H1 (cell line): ENCODE measurements around the gene MRPL36. TPM values are rescaled to one million over a fixed set of nuclear protein-coding genes. Genes with fewer than 3 reads are reported as not detected.

Experiments
- CTCF ChIA-PET: fragments of 300-600 bp; sonication (Branson Sonifier 250); formaldehyde crosslinking; loops from one replicate; lab custom pipeline; 2021; ENCODE audit not compliant: partially characterized antibody; lab: Charles Lee
- POLR2A ChIA-PET: fragments of 300-600 bp; sonication (Branson Sonifier 250); formaldehyde crosslinking; loops from one replicate; lab custom pipeline; 2021; ENCODE audit warnings: inconsistent platforms; ENCODE audit not compliant: partially characterized antibody; lab: Charles Lee
- DNase-seq, 2 experiments: peaks; one replicate each; pipeline versions ENCODE4 v3.0.0 to v3.0.0-alpha.2; 2010 to 2022; ENCODE audit warnings: low spot score in 2 of 2, low read depth in 1 of 2, mixed read lengths in 1 of 2
- FAIRE-seq: peaks from 2 replicates; lab custom pipeline; 2011; peaks lifted over from hg19 to GRCh38; lab: Jason Lieb, UNC
- H2AFZ ChIP-seq: 2 replicates; pipeline ENCODE4 v1.8.1; 2012; ENCODE audit warnings: low read length, inconsistent platforms
- H2AK5ac ChIP-seq: 2 replicates; pipeline ENCODE4 v1.6.1; 2013; ENCODE audit warnings: low read depth, low read length
- H2BK120ac ChIP-seq: replicated peaks from 2 replicates; pipeline ENCODE3; 2013; ENCODE audit warnings: low read depth, low read length, inconsistent platforms
- H2BK12ac ChIP-seq: 2 replicates; pipeline ENCODE4 v1.6.1; 2013; ENCODE audit warnings: low read depth, low read length
- H2BK15ac ChIP-seq: 2 replicates; pipeline ENCODE4 v1.6.1; 2013; ENCODE audit warnings: low read length
- H2BK20ac ChIP-seq: 2 replicates; pipeline ENCODE4 v1.6.1; 2013; ENCODE audit warnings: low read length
- H2BK5ac ChIP-seq: 2 replicates; pipeline ENCODE4 v1.6.1; 2013; ENCODE audit warnings: low read depth, low read length
- H3K14ac ChIP-seq: 2 replicates; pipeline ENCODE4 v1.6.1; 2013; ENCODE audit warnings: inconsistent platforms; ENCODE audit not compliant: insufficient read length
- H3K18ac ChIP-seq: 2 replicates; pipeline ENCODE4 v1.6.1; 2013; ENCODE audit warnings: low read length; ENCODE audit errors: extremely low read depth
- H3K23ac ChIP-seq: 2 replicates; pipeline ENCODE4 v1.6.1; 2013; ENCODE audit warnings: inconsistent platforms; ENCODE audit not compliant: insufficient read length
- H3K23me2 ChIP-seq: 2 replicates; pipeline ENCODE4 v1.6.1; 2013; ENCODE audit warnings: low read depth, low read length
- H3K27ac ChIP-seq: 2 replicates; pipeline ENCODE4 v1.6.1; 2011; ENCODE audit warnings: low read depth, low read length, inconsistent platforms
- H3K27me3 ChIP-seq, 4 experiments: replicated peaks in 1 of 4; 1 replicate in 1 of 4; 2 replicates in 3 of 4; pipeline versions ENCODE4 v1.6.1 to v1.8.1; 2011 to 2013; ENCODE audit warnings: low read length in 3 of 4, mild to moderate bottlenecking in 3 of 4, inconsistent platforms in 2 of 4, mixed read lengths in 2 of 4, moderate library complexity in 1 of 4; ENCODE audit not compliant: control insufficient read depth in 3 of 4, insufficient read depth in 3 of 4; ENCODE audit errors: extremely low read depth in 1 of 4
- H3K36me3 ChIP-seq, 4 experiments: 2 replicates each; pipeline versions ENCODE4 v1.6.1 to v1.8.1; 2011 to 2013; ENCODE audit warnings: mild to moderate bottlenecking in 4 of 4, low read length in 3 of 4, moderate library complexity in 2 of 4, control low read depth in 1 of 4, inconsistent platforms in 1 of 4; ENCODE audit not compliant: insufficient read depth in 4 of 4, control insufficient read depth in 2 of 4
- H3K4ac ChIP-seq: replicated peaks from 2 replicates; pipeline ENCODE3; 2013; ENCODE audit warnings: low read length, low read depth, mixed read lengths, inconsistent platforms; ENCODE audit not compliant: insufficient read length
- H3K4me1 ChIP-seq, 4 experiments: replicated peaks in 1 of 4; 1 replicate in 1 of 4; 2 replicates in 3 of 4; pipeline versions ENCODE4 v1.6.1 to v1.8.1; 2011 to 2013; ENCODE audit warnings: low read length in 3 of 4, inconsistent platforms in 2 of 4, mixed read lengths in 1 of 4; ENCODE audit not compliant: insufficient read depth in 4 of 4, control insufficient read depth in 3 of 4
- H3K4me2 ChIP-seq, 2 experiments: 2 replicates each; pipeline versions ENCODE4 v1.6.1 to v1.8.1; 2011 to 2013; ENCODE audit warnings: low read depth in 2 of 2, low read length in 2 of 2, control low read depth in 1 of 2, inconsistent platforms in 1 of 2, mild to moderate bottlenecking in 1 of 2; ENCODE audit not compliant: insufficient read depth in 1 of 2
- H3K4me3 ChIP-seq, 4 experiments: fragments of 200-600, 300-600 bp in 1 of 4; sonication (generic), shearing (Covaris generic), sonication (Bioruptor Twin) in 1 of 4; 2 replicates each; pipeline versions ENCODE4 v1.5.1 to v1.8.1; 2011 to 2016; ENCODE audit warnings: low read length in 4 of 4, low read depth in 3 of 4, control low read depth in 2 of 4, inconsistent platforms in 2 of 4, mild to moderate bottlenecking in 2 of 4, mixed read lengths in 1 of 4, moderate library complexity in 1 of 4; ENCODE audit not compliant: insufficient read depth in 2 of 4; ENCODE audit errors: extremely low read depth in 1 of 4
- H3K56ac ChIP-seq: replicated peaks from 2 replicates; pipeline ENCODE3; 2013; ENCODE audit warnings: low read depth, mild to moderate bottlenecking, mixed read lengths, low read length, inconsistent platforms; ENCODE audit not compliant: insufficient read length
- H3K79me1 ChIP-seq: 2 replicates; pipeline ENCODE4 v1.6.1; 2013; ENCODE audit warnings: low read depth, low read length, control low read depth
- H3K79me2 ChIP-seq, 2 experiments: 2 replicates each; pipeline versions ENCODE4 v1.6.1 to v1.8.1; 2012 to 2013; ENCODE audit warnings: low read length in 2 of 2, mild to moderate bottlenecking in 2 of 2, inconsistent platforms in 1 of 2; ENCODE audit not compliant: insufficient read depth in 2 of 2, control insufficient read depth in 1 of 2
- H3K9ac ChIP-seq, 4 experiments: replicated peaks in 1 of 4; 1 replicate in 1 of 4; 2 replicates in 3 of 4; pipeline versions ENCODE4 v1.6.1 to v1.8.1; 2011 to 2013; ENCODE audit warnings: low read depth in 3 of 4, low read length in 3 of 4, control low read depth in 2 of 4, mild to moderate bottlenecking in 2 of 4, moderate library complexity in 2 of 4, inconsistent platforms in 1 of 4; ENCODE audit errors: extremely low read depth in 1 of 4
- H3K9me3 ChIP-seq, 2 experiments: 2 replicates each; pipeline versions ENCODE4 v1.6.1 to v1.8.1; 2012 to 2013; ENCODE audit warnings: mild to moderate bottlenecking in 2 of 2, moderate library complexity in 2 of 2, control low read depth in 1 of 2, inconsistent platforms in 1 of 2, low read depth in 1 of 2, low read length in 1 of 2, mixed read lengths in 1 of 2; ENCODE audit not compliant: insufficient read depth in 2 of 2
- H4K20me1 ChIP-seq, 2 experiments: replicated peaks in 1 of 2; 2 replicates each; pipeline versions ENCODE3 to v1.8.1; 2011 to 2013; ENCODE audit warnings: inconsistent platforms in 2 of 2, low read length in 2 of 2, mild to moderate bottlenecking in 1 of 2; ENCODE audit not compliant: insufficient read depth in 2 of 2, control insufficient read depth in 1 of 2
- H4K5ac ChIP-seq: 2 replicates; pipeline ENCODE4 v1.6.1; 2013; ENCODE audit warnings: low read length, low read depth, mixed read lengths, inconsistent platforms; ENCODE audit not compliant: insufficient read length
- H4K8ac ChIP-seq: 2 replicates; pipeline ENCODE4 v1.8.0; 2013; ENCODE audit warnings: mild to moderate bottlenecking, moderate library complexity, low read length, inconsistent platforms; ENCODE audit not compliant: insufficient read depth; ENCODE audit errors: extremely low read depth
- H4K91ac ChIP-seq: replicated peaks from 2 replicates; pipeline ENCODE3; 2013; ENCODE audit warnings: low read length, mixed read lengths, inconsistent platforms; ENCODE audit not compliant: insufficient read length
- ASH2L ChIP-seq: fragments of 200-600, 300-600 bp; sonication (generic); IDR thresholded peaks from one replicate; pipeline ENCODE4 v1.7.1; 2017; ENCODE audit warnings: low read length
- CREB1 ChIP-seq: IDR thresholded peaks from 2 replicates; pipeline ENCODE4 v1.6.1; 2012; ENCODE audit warnings: inconsistent platforms
- CTBP2 ChIP-seq: IDR thresholded peaks from 2 replicates; pipeline ENCODE4 v1.7.0; 2011; ENCODE audit warnings: borderline replicate concordance, mild to moderate bottlenecking, moderate library complexity, mixed read lengths, low read length; ENCODE audit not compliant: insufficient read depth, insufficient read length
- EZH2 ChIP-seq: fragments of 200-600 bp; sonication (generic); IDR thresholded peaks from 2 replicates; pipeline ENCODE4 v1.7.1; 2012; ENCODE audit warnings: low read depth, mild to moderate bottlenecking, moderate library complexity, low read length, inconsistent platforms; ENCODE audit not compliant: severe bottlenecking
- GABPA ChIP-seq: IDR thresholded peaks from 2 replicates; pipeline ENCODE4 v1.6.1; 2011; ENCODE audit warnings: mild to moderate bottlenecking, low read length, moderate library complexity, borderline replicate concordance; ENCODE audit not compliant: insufficient read depth
- KDM5A ChIP-seq: fragments of 200-600 bp; IDR thresholded peaks from 2 replicates; pipeline ENCODE4 v1.7.1; 2012; ENCODE audit warnings: mild to moderate bottlenecking, low read length, inconsistent platforms, mixed read lengths
- SRF ChIP-seq: IDR thresholded peaks from 2 replicates; pipeline ENCODE4 v1.6.1; 2011; ENCODE audit warnings: mild to moderate bottlenecking, low read depth, low read length, moderate library complexity
- TEAD4 ChIP-seq: IDR thresholded peaks from 2 replicates; pipeline ENCODE4 v1.6.1; 2012; ENCODE audit warnings: low read depth, low read length, inconsistent platforms, mixed read lengths
- WGBS, 2 experiments: shearing (Covaris generic) in 1 of 2; methylation state at CpG; one replicate each; pipeline versions ENCODE4 v1.1.6 to v1.1.7; 2013 to 2015; ENCODE audit warnings: low lambda C conversion rate in 2 of 2, mixed read lengths in 2 of 2, inconsistent platforms in 1 of 2, low coverage in 1 of 2, missing lambda C conversion rate in 1 of 2; ENCODE audit not compliant: insufficient replicate concordance in 2 of 2, insufficient coverage in 1 of 2, insufficient read length in 1 of 2; ENCODE audit errors: extremely low coverage in 1 of 2, missing lambda C conversion rate in 1 of 2; 5-methylcytosine and 5-hydroxymethylcytosine counted together
- polyA plus RNA-seq, 7 experiments: library from polyadenylated mRNA; depleted of rRNA in 3 of 7; stranded (reverse) in 5 of 7; unstranded in 2 of 7; fragments of >200 nt in 5 of 7; fragments of 200-250 nt in 2 of 7; gene quantifications; 1 replicate in 5 of 7; 2 replicates in 1 of 7; 4 replicates in 1 of 7; pipeline versions ENCODE4 v1.2.1 to v1.2.3, GENCODE V29; 2011 to 2013; ENCODE audit warnings: missing spikeins in 2 of 7, mixed read lengths in 2 of 7
- total RNA-seq: library from RNA; stranded (reverse); fragmentation: NEBNext Ultra II Directional; extraction: Animal tissue kit (Norgen Biotek cat#: 25700); gene quantifications from 2 replicates; pipeline ENCODE4 v1.2.1, GENCODE V29; 2021

Gene MRPL36
- total and polyA plus RNA-seq, 2 of the 8 experiments (the other 6 are each of a cell fraction or from before 2014, with no cell fraction given): 56.3 to 81.5 TPM

DNA sequence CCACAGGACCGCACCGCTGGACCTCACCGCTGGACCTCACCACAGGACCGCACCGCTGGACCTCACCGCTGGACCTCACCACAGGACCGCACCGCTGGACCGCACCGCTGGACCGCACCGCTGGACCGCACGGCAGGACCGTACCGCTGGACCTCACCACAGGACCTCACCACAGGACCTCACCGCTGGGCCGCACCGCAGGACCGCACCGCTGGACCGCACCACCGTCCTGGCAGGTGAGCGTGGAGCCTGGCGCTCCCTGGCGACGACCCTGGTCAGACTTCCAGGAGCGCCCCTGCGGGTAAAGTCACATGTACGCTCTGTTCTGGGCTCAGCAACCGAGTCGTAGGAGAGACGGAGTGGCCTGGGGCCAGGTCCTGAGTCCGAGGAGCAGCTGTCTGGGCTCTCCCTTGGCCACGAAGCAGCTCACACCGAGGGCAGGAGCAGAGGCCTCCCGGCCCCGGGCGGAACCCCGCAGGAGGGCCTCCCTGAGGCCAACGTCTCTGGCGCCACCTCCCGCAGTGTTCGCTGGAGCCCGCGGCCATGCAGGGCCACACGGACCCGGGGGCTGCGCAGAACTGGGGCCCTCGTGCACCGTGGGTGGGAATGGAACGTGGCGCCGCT, 30.5 kb downstream of the MRPL36 start:
- no peaks in the 10 kb centered on the region; a peak in 1 of 7 replicates for H3K27me3 ChIP-seq

More for the DNA sequence above, 30.5 kb downstream of the MRPL36 start:
- no peak overlapping the region for H3K9ac ChIP-seq
- H3K23ac ChIP-seq: no peak overlapping the region
- H3K4ac ChIP-seq: no peak overlapping the region
- H3K4me3 ChIP-seq: no peak overlapping the region
- no peak overlapping the region for H3K27ac ChIP-seq
- no peak overlapping the region for H2AFZ ChIP-seq
- no peak overlapping the region for H3K56ac ChIP-seq
- FAIRE-seq (no peak), DNase-seq (no peak)
- no peaks in the 10 kb centered on the region for H3K79me2 ChIP-seq
- CTCF ChIA-PET: interaction anchor here (0.6 to 1.7 kb wide), 2 partner anchors 17 to 481 kb away, joined by 3 read pairs; no protein-coding TSS in a partner anchor
- H2BK5ac ChIP-seq: no peak overlapping the region
- POLR2A ChIA-PET: interaction anchor here (1.6 kb wide), 1 partner anchor 33 kb away, joined by 3 read pairs; no protein-coding TSS in a partner anchor
- no peak overlapping the region for H2BK20ac ChIP-seq
- H3K14ac ChIP-seq: no peak overlapping the region
- no peaks in the 10 kb centered on the region for H3K79me1 ChIP-seq
- no peaks in the 10 kb centered on the region; a peak in 1 of 7 replicates for H3K4me1 ChIP-seq
- no peak overlapping the region for H4K5ac ChIP-seq
- 0 out of 2 replicates have a peak overlapping the region, but pooled peaks have one; percentile 51 for H4K8ac ChIP-seq
- H3K18ac ChIP-seq: no peak overlapping the region
- H4K91ac ChIP-seq: no peak overlapping the region
- no peaks in the 10 kb centered on the region for H4K20me1 ChIP-seq
- no peak overlapping the region for H3K4me2 ChIP-seq
- H2AK5ac ChIP-seq: no peak overlapping the region
- H3K23me2 ChIP-seq: no peaks in the 10 kb centered on the region
- 92% methylated on average over 46 of the region's 54 CpGs; no CpG with 5 or more reads in 1 of the 2 experiments for WGBS, 2 experiments
- H2BK12ac ChIP-seq: no peak overlapping the region
- TF ChIP-seq CREB1 (no peak), EZH2 (no peak), TEAD4 (no peak), ASH2L (no peak), KDM5A (no peak), GABPA (no peak), CTBP2 (no peak), SRF (no peak)
- H3K9me3 ChIP-seq: no peaks in the 10 kb centered on the region
- H2BK15ac ChIP-seq: no peak overlapping the region
- H3K36me3 ChIP-seq: no peaks in the 10 kb centered on the region
- no peak overlapping the region for H2BK120ac ChIP-seq
